Measurements from ENCODE around the gene BTBD16. TPM values are rescaled to one million over a fixed set of nuclear protein-coding genes. Genes with fewer than 3 reads are reported as not detected.

Gene BTBD16
- total and polyA plus RNA-seq, 10 of the 15 experiments (the other 5 are each of a cell fraction or from before 2014, with no cell fraction given): 0.11 TPM; not detected in 9

DNA sequence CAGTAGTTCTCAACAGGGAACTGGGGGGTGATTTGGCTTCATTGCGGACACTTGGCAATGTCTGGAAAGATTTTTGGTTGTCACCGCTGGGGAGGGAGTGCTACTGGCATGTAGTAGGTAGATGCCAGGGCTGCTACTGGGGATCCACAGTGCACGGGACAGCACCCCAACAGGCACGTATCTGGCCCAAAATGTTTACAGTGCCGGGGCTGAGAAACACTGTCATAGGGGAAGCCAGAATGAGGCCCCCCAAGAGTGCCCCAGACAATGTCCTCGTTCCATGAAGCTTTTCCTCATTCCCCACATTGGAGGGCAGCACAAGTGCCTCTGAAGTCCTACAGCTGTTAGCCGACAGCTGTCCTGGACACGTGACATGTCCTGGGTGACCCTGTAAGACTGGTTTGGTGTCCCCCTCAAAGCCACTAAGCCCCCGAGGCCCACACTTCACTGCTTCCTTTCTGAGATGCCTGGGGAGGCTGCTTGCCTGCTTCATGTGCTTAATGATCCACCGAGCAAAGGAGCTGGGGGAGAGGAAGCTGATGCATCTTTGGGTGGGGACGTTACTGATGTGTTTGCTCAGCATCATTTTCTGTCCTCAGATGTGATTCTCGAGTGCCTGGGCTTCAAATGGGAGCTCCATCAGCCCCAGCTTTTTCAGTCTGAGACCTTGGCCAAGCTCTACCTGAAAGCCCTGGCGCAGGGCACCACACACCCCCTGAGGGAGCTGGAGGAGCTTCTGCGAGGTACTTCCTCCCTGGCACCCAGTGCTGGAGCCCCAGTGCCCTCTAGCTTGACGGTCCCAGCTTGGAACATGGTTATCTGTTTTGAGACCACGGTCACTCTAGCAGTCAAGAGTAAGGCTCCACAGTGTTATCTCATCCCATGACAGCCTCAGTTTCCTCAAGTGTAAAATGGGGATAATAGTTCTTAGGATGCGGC lies 14.7 kb downstream of the BTBD16 start:
- SMC1A ChIA-PET (ENCODE audit: uncharacterized antibody, unreplicated experiment): no interaction called here
- in situ Hi-C loops (cut with MboI) (no loop called here), intact Hi-C loops (cut with micrococcal nuclease; ENCODE audit: unreplicated experiment) (no loop called here)
- WGBS (ENCODE audit: insufficient coverage, insufficient replicate concordance, low lambda C conversion rate, missing lambda C conversion rate): 27% methylated on average over 17 of the region's 17 CpGs
- Histone ChIP-seq H3K79me2 (ENCODE audit: control insufficient read depth, insufficient read depth, low read length) (no peaks in the 10 kb centered on the region), H3K4me1 (ENCODE audit: control insufficient read depth, insufficient read depth, low read length) (no peaks in the 10 kb centered on the region), H3K9ac (ENCODE audit: control insufficient read depth, insufficient read depth, low read length) (no peak overlapping the region), H3K27ac (ENCODE audit: control insufficient read depth, insufficient read depth) (no peak overlapping the region), H2AFZ (ENCODE audit: control insufficient read depth, low read depth, low read length) (no peak overlapping the region), H3K4me3 (no peak overlapping the region), H3K27me3 (replicated peaks in 1 of 2; ENCODE audit: control insufficient read depth in 2 of 2, insufficient read depth in 2 of 2, low read length in 1 of 2) (peaks cover 1 to 4% of the 10 kb centered on the region in 2 experiments; a peak in 1 of 4 replicates), H3K9me3 (replicated peaks; ENCODE audit: control insufficient read depth, insufficient read depth, low read length) (no peaks in the 10 kb centered on the region; the same call in 2 of the 3 replicates), H4K20me1 (ENCODE audit: control insufficient read depth, insufficient read depth) (no peaks in the 10 kb centered on the region), H3K4me2 (ENCODE audit: control insufficient read depth, insufficient read depth) (no peak overlapping the region), H3K36me3 (ENCODE audit: control insufficient read depth in 2 of 2, insufficient read depth in 2 of 2, low read length in 1 of 2) (no peaks in the 10 kb centered on the region)
- CTCF ChIA-PET: interaction anchor here (0.7 kb wide), 1 partner anchor 14 kb away, joined by 4 read pairs; no protein-coding TSS in a partner anchor
- RAD21 ChIA-PET (ENCODE audit: unreplicated experiment): no interaction called here
- ATAC-seq (no peak), DNase-seq (ENCODE audit: low read depth, low spot score) (no peak), FAIRE-seq (no peak)
- TF ChIP-seq, protein P1, sequence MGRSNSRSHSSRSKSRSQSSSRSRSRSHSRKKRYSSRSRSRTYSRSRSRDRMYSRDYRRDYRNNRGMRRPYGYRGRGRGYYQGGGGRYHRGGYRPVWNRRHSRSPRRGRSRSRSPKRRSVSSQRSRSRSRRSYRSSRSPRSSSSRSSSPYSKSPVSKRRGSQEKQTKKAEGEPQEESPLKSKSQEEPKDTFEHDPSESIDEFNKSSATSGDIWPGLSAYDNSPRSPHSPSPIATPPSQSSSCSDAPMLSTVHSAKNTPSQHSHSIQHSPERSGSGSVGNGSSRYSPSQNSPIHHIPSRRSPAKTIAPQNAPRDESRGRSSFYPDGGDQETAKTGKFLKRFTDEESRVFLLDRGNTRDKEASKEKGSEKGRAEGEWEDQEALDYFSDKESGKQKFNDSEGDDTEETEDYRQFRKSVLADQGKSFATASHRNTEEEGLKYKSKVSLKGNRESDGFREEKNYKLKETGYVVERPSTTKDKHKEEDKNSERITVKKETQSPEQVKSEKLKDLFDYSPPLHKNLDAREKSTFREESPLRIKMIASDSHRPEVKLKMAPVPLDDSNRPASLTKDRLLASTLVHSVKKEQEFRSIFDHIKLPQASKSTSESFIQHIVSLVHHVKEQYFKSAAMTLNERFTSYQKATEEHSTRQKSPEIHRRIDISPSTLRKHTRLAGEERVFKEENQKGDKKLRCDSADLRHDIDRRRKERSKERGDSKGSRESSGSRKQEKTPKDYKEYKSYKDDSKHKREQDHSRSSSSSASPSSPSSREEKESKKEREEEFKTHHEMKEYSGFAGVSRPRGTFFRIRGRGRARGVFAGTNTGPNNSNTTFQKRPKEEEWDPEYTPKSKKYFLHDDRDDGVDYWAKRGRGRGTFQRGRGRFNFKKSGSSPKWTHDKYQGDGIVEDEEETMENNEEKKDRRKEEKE (IDR thresholded peaks at IDR 0.05): no peak
- no peak for TF ChIP-seq TCF3 (IDR thresholded peaks at IDR 0.05; ENCODE audit: borderline replicate concordance, insufficient read depth, low read depth, low read length)
- TF ChIP-seq EED (IDR thresholded peaks at IDR 0.05; ENCODE audit: low read depth): no peak
- TF ChIP-seq NR2C2 (IDR thresholded peaks at IDR 0.05; ENCODE audit: borderline replicate concordance, control insufficient read depth, insufficient read length, low read depth): no peak
- TF ChIP-seq RELB (IDR thresholded peaks at IDR 0.05; ENCODE audit: low read depth): no peak
- no peak for TF ChIP-seq HDAC2 (IDR thresholded peaks at IDR 0.05)
- no peak for TF ChIP-seq ZSCAN29 (IDR thresholded peaks at IDR 0.05)
- no peak for TF ChIP-seq ESRRA (IDR thresholded peaks at IDR 0.05; ENCODE audit: low read length)
- TF ChIP-seq ZNF217 (IDR thresholded peaks at IDR 0.05): no peak
- TF ChIP-seq USF2 (IDR thresholded peaks at IDR 0.05; ENCODE audit: borderline replicate concordance, low read depth, low read length): no peak
- no peak for TF ChIP-seq TARDBP (IDR thresholded peaks at IDR 0.05; ENCODE audit: borderline replicate concordance)
- POLR2A ChIA-PET: no interaction called here
- no TSS peak for BruUV-seq (replicated peaks)
